Activated naive CD8-positive, alpha-beta T cell treated with anti-CD3 and anti-CD28 coated beads, Interleukin-2, amount 50 U/mL, for 24 hours (primary cell): ENCODE results near the gene BRSK1.
"Not testable (repeated sequence)": the region's sequence is repeated elsewhere in the genome, so short reads cannot be mapped to it uniquely, and the experiment has no call there.

Experiments
- ATAC-seq: fragments of 150-1000 bp; cut with Tn5 transposase; one replicate; pipeline ENCODE4 v1.10.0; 2021
- DNase-seq: peaks from one replicate; pipeline ENCODE4 v3.0.0; 2021
- H3K27ac Mint-ChIP-seq: one replicate; pipeline ENCODE4 v1.8.0; 2021; ENCODE audit warnings: mild to moderate bottlenecking, mixed read lengths
- H3K27me3 Mint-ChIP-seq: one replicate; pipeline ENCODE4 v1.8.0; 2021; ENCODE audit warnings: mixed read lengths
- H3K36me3 Mint-ChIP-seq: one replicate; pipeline ENCODE4 v1.8.0; 2021; ENCODE audit warnings: low read depth, mixed read lengths
- H3K4me1 Mint-ChIP-seq: one replicate; pipeline ENCODE4 v1.8.0; 2021; ENCODE audit warnings: mixed read lengths
- H3K4me3 Mint-ChIP-seq: one replicate; pipeline ENCODE4 v1.8.0; 2021; ENCODE audit warnings: mild to moderate bottlenecking, moderate library complexity, mixed read lengths
- H3K9me3 Mint-ChIP-seq: one replicate; pipeline ENCODE4 v1.8.0; 2021; ENCODE audit warnings: mixed read lengths

Gene BRSK1

GRCh38 chr19:55314396-55314795 lies 30.6 kb downstream of the BRSK1 start:
- no peaks in the 10 kb centered on the region for H3K27me3 Mint-ChIP-seq
- no peak overlapping the region for H3K4me3 Mint-ChIP-seq
- H3K4me1 Mint-ChIP-seq = no peaks in the 10 kb centered on the region
- no peaks in the 10 kb centered on the region for H3K9me3 Mint-ChIP-seq
- H3K36me3 Mint-ChIP-seq = no peaks in the 10 kb centered on the region
- no peak overlapping the region for H3K27ac Mint-ChIP-seq
- ATAC-seq (peak; percentile 25), DNase-seq (no peak)

GRCh38 chr19:55315956-55316525 lies 32.2 kb downstream of the BRSK1 start:
- DNase-seq (no peak), ATAC-seq (no peak)
- no peaks in the 10 kb centered on the region for H3K9me3 Mint-ChIP-seq
- H3K27ac Mint-ChIP-seq = no peak overlapping the region
- no peaks in the 10 kb centered on the region for H3K27me3 Mint-ChIP-seq
- H3K4me3 Mint-ChIP-seq = no peak overlapping the region
- H3K4me1 Mint-ChIP-seq = no peaks in the 10 kb centered on the region
- H3K36me3 Mint-ChIP-seq = no peaks in the 10 kb centered on the region

GRCh38 chr19:55316646-55317045 lies 32.8 kb downstream of the BRSK1 start:
- Mint-ChIP-seq H3K36me3 (no peaks in the 10 kb centered on the region), H3K27ac (no peak overlapping the region)
- no peak for ATAC-seq

GRCh38 chr19:55319785-55320184 lies 36.0 kb downstream of the BRSK1 start:
- DNase-seq (no peak), ATAC-seq (no peak)
- Mint-ChIP-seq H3K36me3 (no peaks in the 10 kb centered on the region), H3K27me3 (peaks cover 10% of the 10 kb centered on the region), H3K9me3 (no peaks in the 10 kb centered on the region), H3K27ac (no peak overlapping the region), H3K4me1 (no peaks in the 10 kb centered on the region), H3K4me3 (no peak overlapping the region)

More at GRCh38 chr19:55316646-55317045, 32.8 kb downstream of the BRSK1 start:
- Mint-ChIP-seq H3K9me3 (no peaks in the 10 kb centered on the region), H3K27me3 (peaks cover 2% of the 10 kb centered on the region), H3K4me1 (no peaks in the 10 kb centered on the region), H3K4me3 (no peak overlapping the region)
- no peak for DNase-seq

GRCh38 chr19:55320844-55321419 lies 37.1 kb downstream of the BRSK1 start:
- Mint-ChIP-seq H3K27me3 (peaks cover 10% of the 10 kb centered on the region), H3K9me3 (no peaks in the 10 kb centered on the region), H3K27ac (no peak overlapping the region), H3K4me1 (no peaks in the 10 kb centered on the region), H3K36me3 (no peaks in the 10 kb centered on the region), H3K4me3 (no peak overlapping the region)
- no peak for ATAC-seq
- no peak for DNase-seq

- Mint-ChIP-seq H3K4me1 (no peaks in the 10 kb centered on the region), H3K27me3 (peaks cover 10% of the 10 kb centered on the region), H3K36me3 (no peaks in the 10 kb centered on the region), H3K4me3 (no peak overlapping the region), H3K27ac (no peak overlapping the region), H3K9me3 (no peaks in the 10 kb centered on the region)
- ATAC-seq (no peak), DNase-seq (no peak)
Measured at GRCh38 chr19:55321466-55322137, 37.8 kb downstream of the BRSK1 start.

- Mint-ChIP-seq H3K27me3 (peaks cover 10% of the 10 kb centered on the region), H3K4me3 (no peak overlapping the region), H3K36me3 (no peaks in the 10 kb centered on the region), H3K4me1 (no peaks in the 10 kb centered on the region), H3K27ac (no peak overlapping the region), H3K9me3 (no peaks in the 10 kb centered on the region)
- ATAC-seq = no peak
- no peak for DNase-seq
Measured at GRCh38 chr19:55322204-55322885, 38.5 kb downstream of the BRSK1 start.

- no peaks in the 10 kb centered on the region for H3K36me3 Mint-ChIP-seq
- H3K4me3 Mint-ChIP-seq = no peak overlapping the region
- peaks cover 10% of the 10 kb centered on the region for H3K27me3 Mint-ChIP-seq
- no peaks in the 10 kb centered on the region for H3K4me1 Mint-ChIP-seq
- DNase-seq = no peak
- no peaks in the 10 kb centered on the region for H3K9me3 Mint-ChIP-seq
- ATAC-seq = no peak
- H3K27ac Mint-ChIP-seq = no peak overlapping the region
Measured at GRCh38 chr19:55324662-55325061, 40.9 kb downstream of the BRSK1 start.

GRCh38 chr19:55325172-55325571 lies 41.4 kb downstream of the BRSK1 start, which contains the start of gene TMEM150B:
Gene TMEM150B (minus strand): TSS chr19:55325341. CDS start chr19:55321036, 4,305 bp downstream.
- Mint-ChIP-seq H3K27me3 (peaks cover 11% of the 10 kb centered on the region), H3K36me3 (no peaks in the 10 kb centered on the region), H3K4me1 (no peaks in the 10 kb centered on the region), H3K27ac (no peak within 1 kb of the TSS), H3K4me3 (no peak within 1 kb of the TSS), H3K9me3 (no peaks in the 10 kb centered on the region)
- no peak for ATAC-seq
- no peak for DNase-seq

- not testable (repeated sequence) for H3K27ac Mint-ChIP-seq, H3K27me3 Mint-ChIP-seq, H3K9me3 Mint-ChIP-seq, H3K36me3 Mint-ChIP-seq, DNase-seq, ATAC-seq, H3K4me1 Mint-ChIP-seq, H3K4me3 Mint-ChIP-seq
Measured at GRCh38 chr19:55328774-55329318, 45.0 kb downstream of the BRSK1 start.

GRCh38 chr19:55329791-55330190 lies 46.0 kb downstream of the BRSK1 start:
- not testable (repeated sequence) for DNase-seq, ATAC-seq, H3K9me3 Mint-ChIP-seq, H3K36me3 Mint-ChIP-seq, H3K4me3 Mint-ChIP-seq, H3K27ac Mint-ChIP-seq, H3K4me1 Mint-ChIP-seq
- H3K27me3 Mint-ChIP-seq = peaks cover 11% of the 10 kb centered on the region

GRCh38 chr19:55333870-55334269 lies 50.1 kb downstream of the BRSK1 start:
- Mint-ChIP-seq H3K4me3 (no peak overlapping the region), H3K4me1 (peaks cover 6% of the 10 kb centered on the region), H3K36me3 (no peaks in the 10 kb centered on the region), H3K27ac (no peak overlapping the region), H3K27me3 (peaks cover 19% of the 10 kb centered on the region), H3K9me3 (no peaks in the 10 kb centered on the region)
- ATAC-seq (no peak), DNase-seq (no peak)

GRCh38 chr19:55336101-55336500 lies 52.3 kb downstream of the BRSK1 start:
- no peak overlapping the region for H3K27ac Mint-ChIP-seq
- H3K9me3 Mint-ChIP-seq = no peaks in the 10 kb centered on the region
- no peak for DNase-seq
- no peak for ATAC-seq
- H3K27me3 Mint-ChIP-seq = peaks cover 20% of the 10 kb centered on the region
- peaks cover 19% of the 10 kb centered on the region for H3K4me1 Mint-ChIP-seq
- no peak overlapping the region for H3K4me3 Mint-ChIP-seq
- H3K36me3 Mint-ChIP-seq = peaks cover 3% of the 10 kb centered on the region

GRCh38 chr19:55339105-55339888 lies 55.5 kb downstream of the BRSK1 start, which contains the start of gene KMT5C:
Gene KMT5C (plus strand): TSS chr19:55339876. CDS start chr19:55341937, 2,061 bp downstream.
- H3K9me3 Mint-ChIP-seq = no peaks in the 10 kb centered on the region
- H3K27me3 Mint-ChIP-seq = peaks cover 14% of the 10 kb centered on the region
- H3K27ac Mint-ChIP-seq = peak within 1 kb of the TSS; percentile 97
- peaks cover 4% of the 10 kb centered on the region for H3K36me3 Mint-ChIP-seq
- peak within 1 kb of the TSS; percentile 87 for H3K4me3 Mint-ChIP-seq
- peak; percentile 100 for DNase-seq
- ATAC-seq = peak; percentile 89
- H3K4me1 Mint-ChIP-seq = peaks cover 24% of the 10 kb centered on the region
